ENCODE measurements around the gene SIX3.

The SIX3 gene

GRCh38 chr2:44941551-44942234, at the start of gene SIX3:
SIX3 (plus strand) TSS chr2:44941702; CDS start chr2:44942105, 403 bp downstream.
- Histone ChIP-seq H3K4me3 (ENCODE audit: low read length in 2 of 2) (peak within 1 kb of the TSS; percentile 50 to 75), H3K27ac (ENCODE audit: low read depth in 2 of 2, low read length in 2 of 2) (no peak within 1 kb of the TSS), H3K9me3 (ENCODE audit: control insufficient read depth in 2 of 2, low read length in 2 of 2) (no peaks in the 10 kb centered on the region), H3K36me3 (ENCODE audit: control insufficient read depth in 2 of 2, insufficient read depth in 2 of 2, low read length in 2 of 2) (no peaks in the 10 kb centered on the region), H3K27me3 (ENCODE audit: control insufficient read depth in 2 of 2, insufficient read depth in 2 of 2, low read length in 2 of 2) (peaks cover 65 to 89% of the 10 kb centered on the region in 2 donors), H3K9ac (ENCODE audit: low read depth in 1 of 2, low read length in 2 of 2) (no peak within 1 kb of the TSS), H3K4me1 (ENCODE audit: control insufficient read depth in 2 of 2, insufficient read depth in 2 of 2, low read length in 2 of 2) (peaks cover 12 to 17% of the 10 kb centered on the region in 2 donors)

- H3K4me1 ChIP-seq (ENCODE audit: control insufficient read depth in 2 of 2, insufficient read depth in 2 of 2, low read length in 2 of 2) = no peaks in the 10 kb centered on the region
These were observed 47.4 kb upstream of the SIX3 start for GRCh38 chr2:44894058-44894457.

GRCh38 chr2:44895061-44895460, 46.4 kb upstream of the SIX3 start:
- H3K27me3 ChIP-seq (ENCODE audit: control insufficient read depth in 2 of 2, insufficient read depth in 2 of 2, low read length in 2 of 2) = no peaks in the 10 kb centered on the region
- H3K9ac ChIP-seq (ENCODE audit: low read depth in 1 of 2, low read length in 2 of 2) = no peak overlapping the region
- no peaks in the 10 kb centered on the region for H3K36me3 ChIP-seq (ENCODE audit: control insufficient read depth in 2 of 2, insufficient read depth in 2 of 2, low read length in 2 of 2)
- H3K4me3 ChIP-seq (ENCODE audit: low read length in 2 of 2) = no peak overlapping the region
- peaks cover 0 to 2% of the 10 kb centered on the region in 2 donors for H3K9me3 ChIP-seq (ENCODE audit: control insufficient read depth in 2 of 2, low read length in 2 of 2)
- no peak overlapping the region for H3K27ac ChIP-seq (ENCODE audit: low read depth in 2 of 2, low read length in 2 of 2)
- H3K4me1 ChIP-seq (ENCODE audit: control insufficient read depth in 2 of 2, insufficient read depth in 2 of 2, low read length in 2 of 2) = no peaks in the 10 kb centered on the region

More at GRCh38 chr2:44894058-44894457, 47.4 kb upstream of the SIX3 start:
- H3K36me3 ChIP-seq (ENCODE audit: control insufficient read depth in 2 of 2, insufficient read depth in 2 of 2, low read length in 2 of 2) = no peaks in the 10 kb centered on the region
- H3K27ac ChIP-seq (ENCODE audit: low read depth in 2 of 2, low read length in 2 of 2) = no peak overlapping the region
- no peak overlapping the region for H3K9ac ChIP-seq (ENCODE audit: low read depth in 1 of 2, low read length in 2 of 2)
- no peak overlapping the region for H3K4me3 ChIP-seq (ENCODE audit: low read length in 2 of 2)
- peaks cover 0 to 2% of the 10 kb centered on the region in 2 donors for H3K9me3 ChIP-seq (ENCODE audit: control insufficient read depth in 2 of 2, low read length in 2 of 2)
- H3K27me3 ChIP-seq (ENCODE audit: control insufficient read depth in 2 of 2, insufficient read depth in 2 of 2, low read length in 2 of 2) = no peaks in the 10 kb centered on the region

GRCh38 chr2:44897406-44897805, 44.1 kb upstream of the SIX3 start:
- Histone ChIP-seq H3K36me3 (ENCODE audit: control insufficient read depth in 2 of 2, insufficient read depth in 2 of 2, low read length in 2 of 2) (no peaks in the 10 kb centered on the region), H3K27me3 (ENCODE audit: control insufficient read depth in 2 of 2, insufficient read depth in 2 of 2, low read length in 2 of 2) (peaks cover 0 to 3% of the 10 kb centered on the region in 2 donors), H3K9ac (ENCODE audit: low read depth in 1 of 2, low read length in 2 of 2) (no peak overlapping the region), H3K9me3 (ENCODE audit: control insufficient read depth in 2 of 2, low read length in 2 of 2) (no peaks in the 10 kb centered on the region), H3K4me1 (ENCODE audit: control insufficient read depth in 2 of 2, insufficient read depth in 2 of 2, low read length in 2 of 2) (no peaks in the 10 kb centered on the region), H3K27ac (ENCODE audit: low read depth in 2 of 2, low read length in 2 of 2) (no peak overlapping the region), H3K4me3 (ENCODE audit: low read length in 2 of 2) (no peak overlapping the region)

GRCh38 chr2:44902217-44903137, 39.0 kb upstream of the SIX3 start:
- no peak overlapping the region for H3K4me3 ChIP-seq (ENCODE audit: low read length in 2 of 2)
- H3K27ac ChIP-seq (ENCODE audit: low read depth in 2 of 2, low read length in 2 of 2) = no peak overlapping the region
- H3K36me3 ChIP-seq (ENCODE audit: control insufficient read depth in 2 of 2, insufficient read depth in 2 of 2, low read length in 2 of 2) = no peaks in the 10 kb centered on the region
- no peaks in the 10 kb centered on the region for H3K4me1 ChIP-seq (ENCODE audit: control insufficient read depth in 2 of 2, insufficient read depth in 2 of 2, low read length in 2 of 2)
- no peak overlapping the region for H3K9ac ChIP-seq (ENCODE audit: low read depth in 1 of 2, low read length in 2 of 2)
- H3K9me3 ChIP-seq (ENCODE audit: control insufficient read depth in 2 of 2, low read length in 2 of 2) = no peaks in the 10 kb centered on the region
- peaks cover 3 to 6% of the 10 kb centered on the region in 2 donors for H3K27me3 ChIP-seq (ENCODE audit: control insufficient read depth in 2 of 2, insufficient read depth in 2 of 2, low read length in 2 of 2)

GRCh38 chr2:44904578-44904977, 36.9 kb upstream of the SIX3 start:
- no peak overlapping the region for H3K27ac ChIP-seq (ENCODE audit: low read depth in 2 of 2, low read length in 2 of 2)
- no peaks in the 10 kb centered on the region for H3K9me3 ChIP-seq (ENCODE audit: control insufficient read depth in 2 of 2, low read length in 2 of 2)
- H3K36me3 ChIP-seq (ENCODE audit: control insufficient read depth in 2 of 2, insufficient read depth in 2 of 2, low read length in 2 of 2) = no peaks in the 10 kb centered on the region
- no peaks in the 10 kb centered on the region for H3K4me1 ChIP-seq (ENCODE audit: control insufficient read depth in 2 of 2, insufficient read depth in 2 of 2, low read length in 2 of 2)
- H3K27me3 ChIP-seq (ENCODE audit: control insufficient read depth in 2 of 2, insufficient read depth in 2 of 2, low read length in 2 of 2) = peaks cover 3 to 6% of the 10 kb centered on the region in 2 donors
- no peak overlapping the region for H3K9ac ChIP-seq (ENCODE audit: low read depth in 1 of 2, low read length in 2 of 2)
- no peak overlapping the region for H3K4me3 ChIP-seq (ENCODE audit: low read length in 2 of 2)

GRCh38 chr2:44906972-44907371, 34.5 kb upstream of the SIX3 start:
- no peaks in the 10 kb centered on the region for H3K4me1 ChIP-seq (ENCODE audit: control insufficient read depth in 2 of 2, insufficient read depth in 2 of 2, low read length in 2 of 2)
- no peak overlapping the region for H3K27ac ChIP-seq (ENCODE audit: low read depth in 2 of 2, low read length in 2 of 2)
- no peaks in the 10 kb centered on the region for H3K36me3 ChIP-seq (ENCODE audit: control insufficient read depth in 2 of 2, insufficient read depth in 2 of 2, low read length in 2 of 2)
- peaks cover 0 to 5% of the 10 kb centered on the region in 2 donors for H3K9me3 ChIP-seq (ENCODE audit: control insufficient read depth in 2 of 2, low read length in 2 of 2)
- no peak overlapping the region for H3K4me3 ChIP-seq (ENCODE audit: low read length in 2 of 2)
- peaks cover 0 to 6% of the 10 kb centered on the region in 2 donors for H3K27me3 ChIP-seq (ENCODE audit: control insufficient read depth in 2 of 2, insufficient read depth in 2 of 2, low read length in 2 of 2)
- H3K9ac ChIP-seq (ENCODE audit: low read depth in 1 of 2, low read length in 2 of 2) = no peak overlapping the region

GRCh38 chr2:44909831-44910230, 31.7 kb upstream of the SIX3 start:
- no peak overlapping the region for H3K27ac ChIP-seq (ENCODE audit: low read depth in 2 of 2, low read length in 2 of 2)
- H3K4me3 ChIP-seq (ENCODE audit: low read length in 2 of 2) = no peak overlapping the region
- no peaks in the 10 kb centered on the region for H3K4me1 ChIP-seq (ENCODE audit: control insufficient read depth in 2 of 2, insufficient read depth in 2 of 2, low read length in 2 of 2)
- H3K27me3 ChIP-seq (ENCODE audit: control insufficient read depth in 2 of 2, insufficient read depth in 2 of 2, low read length in 2 of 2) = peaks cover 0 to 10% of the 10 kb centered on the region in 2 donors
- peaks cover 0 to 5% of the 10 kb centered on the region in 2 donors for H3K9me3 ChIP-seq (ENCODE audit: control insufficient read depth in 2 of 2, low read length in 2 of 2)
- no peaks in the 10 kb centered on the region for H3K36me3 ChIP-seq (ENCODE audit: control insufficient read depth in 2 of 2, insufficient read depth in 2 of 2, low read length in 2 of 2)
- H3K9ac ChIP-seq (ENCODE audit: low read depth in 1 of 2, low read length in 2 of 2) = no peak overlapping the region

- Histone ChIP-seq H3K9me3 (ENCODE audit: control insufficient read depth in 2 of 2, low read length in 2 of 2) (peaks cover 0 to 5% of the 10 kb centered on the region in 2 donors), H3K27ac (ENCODE audit: low read depth in 2 of 2, low read length in 2 of 2) (no peak overlapping the region), H3K36me3 (ENCODE audit: control insufficient read depth in 2 of 2, insufficient read depth in 2 of 2, low read length in 2 of 2) (no peaks in the 10 kb centered on the region), H3K27me3 (ENCODE audit: control insufficient read depth in 2 of 2, insufficient read depth in 2 of 2, low read length in 2 of 2) (peaks cover 0 to 5% of the 10 kb centered on the region in 2 donors), H3K4me1 (ENCODE audit: control insufficient read depth in 2 of 2, insufficient read depth in 2 of 2, low read length in 2 of 2) (no peaks in the 10 kb centered on the region), H3K9ac (ENCODE audit: low read depth in 1 of 2, low read length in 2 of 2) (no peak overlapping the region), H3K4me3 (ENCODE audit: low read length in 2 of 2) (no peak overlapping the region)
These were observed 28.8 kb upstream of the SIX3 start for GRCh38 chr2:44912660-44913059.

GRCh38 chr2:44916291-44916690, 25.2 kb upstream of the SIX3 start:
- Histone ChIP-seq H3K27me3 (ENCODE audit: control insufficient read depth in 2 of 2, insufficient read depth in 2 of 2, low read length in 2 of 2) (peaks cover 4 to 15% of the 10 kb centered on the region in 2 donors), H3K4me3 (ENCODE audit: low read length in 2 of 2) (no peak overlapping the region), H3K9me3 (ENCODE audit: control insufficient read depth in 2 of 2, low read length in 2 of 2) (peaks cover 0 to 1% of the 10 kb centered on the region in 2 donors), H3K4me1 (ENCODE audit: control insufficient read depth in 2 of 2, insufficient read depth in 2 of 2, low read length in 2 of 2) (no peaks in the 10 kb centered on the region), H3K27ac (ENCODE audit: low read depth in 2 of 2, low read length in 2 of 2) (no peak overlapping the region), H3K36me3 (ENCODE audit: control insufficient read depth in 2 of 2, insufficient read depth in 2 of 2, low read length in 2 of 2) (no peaks in the 10 kb centered on the region), H3K9ac (ENCODE audit: low read depth in 1 of 2, low read length in 2 of 2) (no peak overlapping the region)

Data from mucosa of rectum (tissue), 2 donors.